Right lobe of liver (tissue), 6 donors: ENCODE results near the gene TMCC2. TPM values are rescaled to one million over a fixed set of nuclear protein-coding genes. Genes with fewer than 3 reads are reported as not detected.

Experiments used
- ATAC-seq, 4 donors: fragments of 200-7000 bp; cut with Tn5 transposase; one replicate each; pipeline ENCODE4 v1.9.1; 2020; ENCODE audit warnings: mild to moderate bottlenecking in 4 of 4, moderate library complexity in 4 of 4
- DNase-seq, 3 donors: peaks; one replicate each; pipeline ENCODE4 v3.0.0-alpha.2; 2020
- H3K27ac ChIP-seq, 3 donors: fragments of 200-600 bp; one replicate each; pipeline ENCODE4 v1.8.0; 2022
- H3K27me3 ChIP-seq, 2 donors: fragments of 200-600 bp; one replicate each; pipeline ENCODE4 v1.8.0; 2022
- H3K36me3 ChIP-seq, 4 donors: fragments of 200-600 bp; sonication (generic) in 1 of 4; one replicate each; pipeline versions ENCODE4 v1.5.1 to v1.8.0; 2017 to 2022; ENCODE audit warnings: control low read depth in 1 of 4
- H3K4me1 ChIP-seq, 4 donors: fragments of 200-600 bp; sonication (generic) in 1 of 4; one replicate each; pipeline versions ENCODE4 v1.5.1 to v1.8.0; 2017 to 2022; ENCODE audit warnings: control low read depth in 1 of 4
- H3K4me3 ChIP-seq, 3 donors: fragments of 200-600 bp; one replicate each; pipeline ENCODE4 v1.8.0; 2022
- H3K9me3 ChIP-seq, 4 donors: fragments of 200-600 bp; sonication (generic) in 1 of 4; one replicate each; pipeline versions ENCODE4 v1.5.1 to v1.8.0; 2017 to 2022; ENCODE audit warnings: control low read depth in 1 of 4
- POLR2A ChIP-seq: fragments of 450-650 bp; IDR thresholded peaks from one replicate; pipeline ENCODE4 v1.6.1; 2017; ENCODE audit warnings: antibody characterized with exemption, mild to moderate bottlenecking
- WGBS: methylation state at CpG from one replicate; pipeline ENCODE4 v1.1.6; 2018; ENCODE audit warnings: low coverage, low lambda C conversion rate; ENCODE audit not compliant: insufficient coverage; ENCODE audit errors: missing lambda C conversion rate; 5-methylcytosine and 5-hydroxymethylcytosine counted together
- intact Hi-C, 2 donors: fragments of 100-400 bp; cut with DNase I; formaldehyde crosslinking; loops; one replicate each; pipeline versions ENCODE4 v1.11.2 to v1.14.1; 2022
- total RNA-seq, 6 experiments: library from RNA; depleted of rRNA in 2 of 6; stranded (reverse); fragments of >200 nt in 2 of 6; fragmentation: NEBNext Ultra II Directional in 3 of 6; extraction: Animal tissue kit (Norgen Biotek cat#: 25700) in 3 of 6; gene quantifications; one replicate each; pipeline versions ENCODE4 v1.1.0 to v1.2.4, GENCODE V29; 2016 to 2023
- TF ChIP-seq, protein P1 (sequence below), 4 donors: fragments of 200-600 bp in 3 of 4; fragments of 450-650 bp in 1 of 4; IDR thresholded peaks; one replicate each; pipeline versions ENCODE4 v1.5.1 to v1.8.0; 2016 to 2022; ENCODE audit warnings: antibody characterized with exemption in 4 of 4, mild to moderate bottlenecking in 2 of 4
- donor health status: DM: no; HTN: yes; CAD: no.
- donor health status: DM: no; HTN: no; CAD: no.
- donor health status: DM: no; HTN: no; CAD: no.
- donor health status: DM: no; HTN: yes; CAD: no.
- donor health status: DM: no; HTN: yes; CAD: no.

The TMCC2 gene
- total RNA-seq, 6 experiments from 2014 or later = 0.14 to 5.9 (median 0.30) TPM

GRCh38 chr1:205284420-205285144 is 56.8 kb downstream of the TMCC2 start:
- H3K27me3 ChIP-seq = no peaks in the 10 kb centered on the region
- peak overlapping the region; percentile 4 to 40 (median 26) for H3K27ac ChIP-seq
- WGBS = 67% methylated on average over 1 of the region's 7 CpGs
- peak; percentile 74 to 92 (median 89) for DNase-seq
- intact Hi-C loops = no loop called here
- no peaks in the 10 kb centered on the region for H3K36me3 ChIP-seq
- peaks cover 0 to 13% (median under 1%) of the 10 kb centered on the region in 4 donors for H3K4me1 ChIP-seq
- no peaks in the 10 kb centered on the region for H3K9me3 ChIP-seq
- no peak for TF ChIP-seq POLR2A
- TF ChIP-seq, protein P1, sequence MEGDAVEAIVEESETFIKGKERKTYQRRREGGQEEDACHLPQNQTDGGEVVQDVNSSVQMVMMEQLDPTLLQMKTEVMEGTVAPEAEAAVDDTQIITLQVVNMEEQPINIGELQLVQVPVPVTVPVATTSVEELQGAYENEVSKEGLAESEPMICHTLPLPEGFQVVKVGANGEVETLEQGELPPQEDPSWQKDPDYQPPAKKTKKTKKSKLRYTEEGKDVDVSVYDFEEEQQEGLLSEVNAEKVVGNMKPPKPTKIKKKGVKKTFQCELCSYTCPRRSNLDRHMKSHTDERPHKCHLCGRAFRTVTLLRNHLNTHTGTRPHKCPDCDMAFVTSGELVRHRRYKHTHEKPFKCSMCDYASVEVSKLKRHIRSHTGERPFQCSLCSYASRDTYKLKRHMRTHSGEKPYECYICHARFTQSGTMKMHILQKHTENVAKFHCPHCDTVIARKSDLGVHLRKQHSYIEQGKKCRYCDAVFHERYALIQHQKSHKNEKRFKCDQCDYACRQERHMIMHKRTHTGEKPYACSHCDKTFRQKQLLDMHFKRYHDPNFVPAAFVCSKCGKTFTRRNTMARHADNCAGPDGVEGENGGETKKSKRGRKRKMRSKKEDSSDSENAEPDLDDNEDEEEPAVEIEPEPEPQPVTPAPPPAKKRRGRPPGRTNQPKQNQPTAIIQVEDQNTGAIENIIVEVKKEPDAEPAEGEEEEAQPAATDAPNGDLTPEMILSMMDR (IDR thresholded peaks at IDR 0.05) = no peak
- peak; percentile 80 to 94 (median 84) for ATAC-seq
- no peak overlapping the region for H3K4me3 ChIP-seq

GRCh38 chr1:205285381-205286101 is 57.8 kb downstream of the TMCC2 start:
- no peak for TF ChIP-seq POLR2A
- TF ChIP-seq, protein P1 (IDR thresholded peaks at IDR 0.05) = no peak
- Histone ChIP-seq H3K27me3 (no peaks in the 10 kb centered on the region), H3K4me1 (peaks cover 0 to 13% (median under 1%) of the 10 kb centered on the region in 4 donors), H3K27ac (peak overlapping the region; percentile 1 to 40 (median 26)), H3K36me3 (no peaks in the 10 kb centered on the region), H3K4me3 (no peak overlapping the region), H3K9me3 (no peaks in the 10 kb centered on the region)
- WGBS = 50% methylated on average over 10 of the region's 12 CpGs
- ATAC-seq = peak in 3 of 4 donors; percentile 5 to 30 (median 22)
- intact Hi-C loops = no loop called here
- DNase-seq = no peak

DNA sequence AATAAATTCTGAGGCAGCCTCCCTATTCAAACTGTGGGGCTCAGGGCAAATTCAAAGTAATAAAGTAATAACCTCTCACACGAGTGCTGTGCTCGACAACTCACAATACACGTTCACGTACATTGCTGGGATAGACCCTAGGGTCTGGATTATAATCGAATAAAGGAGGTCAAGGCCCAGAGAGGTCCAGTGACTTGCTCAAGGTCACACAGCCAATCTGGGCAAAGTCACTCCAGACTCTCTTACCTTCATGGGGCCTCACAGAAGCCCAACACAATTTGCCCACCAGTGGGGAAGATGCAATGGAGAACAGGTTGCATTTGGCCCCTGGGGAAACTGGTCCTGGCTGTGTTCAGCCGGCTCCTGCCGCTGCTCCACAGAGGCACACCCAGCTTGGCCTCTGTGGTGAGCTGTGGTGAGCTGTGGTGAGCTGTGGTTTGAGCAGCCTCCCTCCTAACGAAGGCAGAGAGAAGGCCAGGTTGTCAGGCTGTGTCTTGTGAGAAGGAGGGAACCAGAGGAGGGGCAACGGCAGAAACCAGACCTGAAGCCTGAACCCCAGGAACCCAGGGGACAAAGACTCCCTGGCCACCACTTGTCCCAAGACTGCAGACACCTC is 58.7 kb downstream of the TMCC2 start:
- Histone ChIP-seq H3K27ac (no peak overlapping the region), H3K4me3 (no peak overlapping the region), H3K36me3 (no peaks in the 10 kb centered on the region), H3K27me3 (no peaks in the 10 kb centered on the region), H3K9me3 (no peaks in the 10 kb centered on the region), H3K4me1 (peaks cover 0 to 13% (median under 1%) of the 10 kb centered on the region in 4 donors)
- ATAC-seq (no peak), DNase-seq (no peak)
- intact Hi-C loops = no loop called here
- TF ChIP-seq POLR2A = no peak
- TF ChIP-seq, protein P1 (IDR thresholded peaks at IDR 0.05) = no peak
- WGBS = 77% methylated on average over 7 of the region's 9 CpGs

DNA sequence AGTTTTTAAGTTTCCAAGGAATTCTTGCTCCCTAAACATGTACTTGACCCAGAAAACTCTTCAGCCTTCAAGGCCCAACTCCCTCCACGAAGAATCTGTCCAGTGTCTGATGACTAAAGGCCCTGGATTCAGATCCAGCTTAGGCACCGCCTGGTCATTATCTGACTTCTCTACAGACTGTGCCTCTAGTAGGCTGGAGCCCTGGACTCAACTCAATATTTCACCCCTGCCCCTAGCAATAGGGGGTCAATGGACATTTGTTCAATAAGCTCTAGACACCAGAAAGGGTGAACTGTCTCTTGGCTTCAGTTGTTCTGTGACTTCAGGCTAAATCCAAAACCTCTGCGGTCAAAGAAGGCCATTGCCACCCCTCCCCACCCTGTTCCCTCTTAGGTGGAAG is 59.3 kb downstream of the TMCC2 start:
- no peak overlapping the region for H3K4me3 ChIP-seq
- no peak for DNase-seq
- no peaks in the 10 kb centered on the region for H3K36me3 ChIP-seq
- no peaks in the 10 kb centered on the region for H3K9me3 ChIP-seq
- ATAC-seq = no peak
- TF ChIP-seq POLR2A = no peak
- TF ChIP-seq, protein P1 (IDR thresholded peaks at IDR 0.05) = no peak
- WGBS = 89% methylated on average over 3 of the region's 3 CpGs
- peaks cover 0 to 13% (median under 1%) of the 10 kb centered on the region in 4 donors for H3K4me1 ChIP-seq
- no peaks in the 10 kb centered on the region for H3K27me3 ChIP-seq
- intact Hi-C loops = no loop called here
- peak overlapping the region in 1 of 3 donors; percentile 53 for H3K27ac ChIP-seq
